Activated CD4-positive, alpha-beta T cell treated with anti-CD3 and anti-CD28 coated beads, Interleukin-2, amount 50 U/mL, for 1 hour (primary cell): ENCODE data around the gene STAMBP.

Source experiments
- DNase-seq: peaks from one replicate; pipeline ENCODE4 v3.0.0-alpha.2; 2020

The STAMBP gene

GRCh38 chr2:73908689-73909652, 80.2 kb downstream of the STAMBP start:
- DNase-seq, result no peak

GRCh38 chr2:73910873-73911547, 82.2 kb downstream of the STAMBP start:
- DNase-seq, result no peak

- no peak for DNase-seq
Measured at GRCh38 chr2:73911548-73912208, 82.9 kb downstream of the STAMBP start.

- no peak for DNase-seq
Measured at GRCh38 chr2:73913414-73914054, 84.8 kb downstream of the STAMBP start.

- DNase-seq, result no peak
Measured at GRCh38 chr2:73914667-73915066, 85.9 kb downstream of the STAMBP start.

- DNase-seq, result no peak
Measured at GRCh38 chr2:73915437-73915993, 86.8 kb downstream of the STAMBP start.

GRCh38 chr2:73916666-73917065, 87.9 kb downstream of the STAMBP start:
- no peak for DNase-seq

GRCh38 chr2:73917296-73917695, 88.5 kb downstream of the STAMBP start:
- no peak for DNase-seq

GRCh38 chr2:73917696-73918207, 89.0 kb downstream of the STAMBP start:
- no peak for DNase-seq

- no peak for DNase-seq
Measured at GRCh38 chr2:73918856-73919255, 90.1 kb downstream of the STAMBP start.

- DNase-seq, result no peak
Measured at GRCh38 chr2:73919596-73920228, 91.0 kb downstream of the STAMBP start.

GRCh38 chr2:73920577-73921545, 92.1 kb downstream of the STAMBP start:
- peak; percentile 31 for DNase-seq

- DNase-seq, result no peak
Measured at GRCh38 chr2:73921581-73921980, 92.8 kb downstream of the STAMBP start.

- DNase-seq, result no peak
Measured at GRCh38 chr2:73922681-73923080, 93.9 kb downstream of the STAMBP start.
